Ishikawa (cell line): ENCODE measurements around the gene BCAT1.

Source experiments
- CEBPB ChIP-seq: IDR thresholded peaks from 2 replicates; pipeline ENCODE4 v1.6.1; 2012
- MAX ChIP-seq: IDR thresholded peaks from 2 replicates; pipeline ENCODE4 v1.6.1; 2012
- REST ChIP-seq: IDR thresholded peaks from 2 replicates; pipeline ENCODE4 v1.6.1; 2012; ENCODE audit warnings: low read depth, mild to moderate bottlenecking
- TAF1 ChIP-seq: IDR thresholded peaks from 2 replicates; pipeline ENCODE4 v1.6.1; 2012; ENCODE audit warnings: low read depth, mild to moderate bottlenecking
- TEAD4 ChIP-seq: IDR thresholded peaks from 2 replicates; pipeline ENCODE4 v1.6.1; 2012

- TF ChIP-seq REST = no peak
- TF ChIP-seq TAF1 = no peak
- TF ChIP-seq MAX = no peak
- TF ChIP-seq CEBPB = no peak
- no peak for TF ChIP-seq TEAD4
Measured at GRCh38 chr12:24904871-24905270, 44.0 kb downstream of the BCAT1 start.
